HG02763 (cell line): ENCODE results near the gene ANGPTL2.

ENCODE experiments used
- ATAC-seq: cut with Tn5 transposase; IDR thresholded peaks from one replicate; pipeline ENCODE4 v1.9.1; 2021; ENCODE audit warnings: mild to moderate bottlenecking, moderate library complexity; ENCODE audit not compliant: unreplicated experiment

The ANGPTL2 gene

GRCh38 chr9:127055745-127056402, 66.6 kb downstream of the ANGPTL2 start:
- ATAC-seq: no peak

- ATAC-seq: no peak
Measured at GRCh38 chr9:127053960-127054359, 68.5 kb downstream of the ANGPTL2 start.

GRCh38 chr9:127053057-127053821, 69.2 kb downstream of the ANGPTL2 start:
- ATAC-seq: no peak

- ATAC-seq: no peak
Measured at GRCh38 chr9:127051881-127052595, 70.4 kb downstream of the ANGPTL2 start.

- ATAC-seq: no peak
Measured at GRCh38 chr9:127050591-127051001, 71.8 kb downstream of the ANGPTL2 start.

- ATAC-seq: no peak
Measured at GRCh38 chr9:127050152-127050551, 72.3 kb downstream of the ANGPTL2 start.

- no peak for ATAC-seq
Measured at GRCh38 chr9:127049581-127049980, 72.9 kb downstream of the ANGPTL2 start.

GRCh38 chr9:127049044-127049443, 73.4 kb downstream of the ANGPTL2 start:
- ATAC-seq: no peak

GRCh38 chr9:127047971-127048370, 74.5 kb downstream of the ANGPTL2 start:
- no peak for ATAC-seq

GRCh38 chr9:127045148-127045547, 77.3 kb downstream of the ANGPTL2 start:
- ATAC-seq: no peak

GRCh38 chr9:127039492-127039891, 82.9 kb downstream of the ANGPTL2 start:
- no peak for ATAC-seq

- ATAC-seq: no peak
Measured at GRCh38 chr9:127038531-127038930, 83.9 kb downstream of the ANGPTL2 start.
